Measurements from ENCODE around the gene PKHD1.

- no peak for TF ChIP-seq POLR2A (IDR thresholded peaks at IDR 0.05)
- TF ChIP-seq, protein P1, sequence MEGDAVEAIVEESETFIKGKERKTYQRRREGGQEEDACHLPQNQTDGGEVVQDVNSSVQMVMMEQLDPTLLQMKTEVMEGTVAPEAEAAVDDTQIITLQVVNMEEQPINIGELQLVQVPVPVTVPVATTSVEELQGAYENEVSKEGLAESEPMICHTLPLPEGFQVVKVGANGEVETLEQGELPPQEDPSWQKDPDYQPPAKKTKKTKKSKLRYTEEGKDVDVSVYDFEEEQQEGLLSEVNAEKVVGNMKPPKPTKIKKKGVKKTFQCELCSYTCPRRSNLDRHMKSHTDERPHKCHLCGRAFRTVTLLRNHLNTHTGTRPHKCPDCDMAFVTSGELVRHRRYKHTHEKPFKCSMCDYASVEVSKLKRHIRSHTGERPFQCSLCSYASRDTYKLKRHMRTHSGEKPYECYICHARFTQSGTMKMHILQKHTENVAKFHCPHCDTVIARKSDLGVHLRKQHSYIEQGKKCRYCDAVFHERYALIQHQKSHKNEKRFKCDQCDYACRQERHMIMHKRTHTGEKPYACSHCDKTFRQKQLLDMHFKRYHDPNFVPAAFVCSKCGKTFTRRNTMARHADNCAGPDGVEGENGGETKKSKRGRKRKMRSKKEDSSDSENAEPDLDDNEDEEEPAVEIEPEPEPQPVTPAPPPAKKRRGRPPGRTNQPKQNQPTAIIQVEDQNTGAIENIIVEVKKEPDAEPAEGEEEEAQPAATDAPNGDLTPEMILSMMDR (IDR thresholded peaks at IDR 0.05), result no peak
These were observed 256.7 kb downstream of the PKHD1 start for GRCh38 chr6:51830666-51831065.

Measured in body of pancreas (tissue), 4 donors.